Vagina (tissue), 2 donors: ENCODE measurements around the gene P3H1.

Experiments used
- CTCF ChIP-seq, 3 experiments: fragments of 450-650 bp in 2 of 3; fragments of 200-600 bp in 1 of 3; sonication (generic) in 1 of 3; IDR thresholded peaks; one replicate each; pipeline ENCODE4 v1.5.1; 2017 to 2019; ENCODE audit warnings: antibody characterized with exemption in 3 of 3, mild to moderate bottlenecking in 2 of 3, moderate library complexity in 2 of 3
- POLR2A ChIP-seq, 2 donors: fragments of 450-650 bp; IDR thresholded peaks; one replicate each; pipeline ENCODE4 v1.6.1; 2017; ENCODE audit warnings: antibody characterized with exemption in 2 of 2, mild to moderate bottlenecking in 2 of 2, moderate library complexity in 2 of 2
- POLR2AphosphoS5 ChIP-seq, 2 donors: sonication (generic); formaldehyde crosslinking; IDR thresholded peaks; one replicate each; pipeline ENCODE4 v1.9.0; 2017; ENCODE audit warnings: antibody characterized with exemption in 2 of 2, mild to moderate bottlenecking in 2 of 2, low read depth in 1 of 2; ENCODE audit not compliant: insufficient read depth in 1 of 2

GRCh38 chr1:42784946-42785693 lies 18.3 kb upstream of the P3H1 start, which contains the start of gene TMEM269:
- TF ChIP-seq CTCF (IDR thresholded peaks at IDR 0.05) (no peak), POLR2AphosphoS5 (IDR thresholded peaks at IDR 0.05; ENCODE audit: insufficient read depth in 1 of 2, low read depth in 1 of 2) (peak in 1 of 2 donors; percentile 35), POLR2A (IDR thresholded peaks at IDR 0.05) (no peak)
